SK-N-SH (cell line): ENCODE results near the gene SLC5A4. TPM values are rescaled to one million over a fixed set of nuclear protein-coding genes. Genes with fewer than 3 reads are reported as not detected.

Experiments
- CTCF ChIA-PET: fragments of 300-600, 350-600 bp; formaldehyde crosslinking; extraction: SDS; loops from one replicate; lab custom pipeline; 2021; lab: Yijun Ruan, JAX
- POLR2A ChIA-PET: fragments of 350-600 bp; sonication (Branson Sonifier 250); formaldehyde crosslinking; extraction: SDS; loops from one replicate; lab custom pipeline; 2020; ENCODE audit warnings: antibody characterized with exemption, inconsistent platforms; lab: Yijun Ruan, JAX
- DNase-seq: peaks from one replicate; pipeline ENCODE4 v3.0.0; 2012
- H2AFZ ChIP-seq: fragments of 200-600 bp; sonication (generic); 2 replicates; pipeline ENCODE4 v1.8.1; 2016; ENCODE audit warnings: antibody characterized with exemption, mild to moderate bottlenecking, low read depth
- H3F3A ChIP-seq: fragments of 200-600 bp; sonication (generic); replicated peaks from 2 replicates; pipeline ENCODE3; 2016; ENCODE audit warnings: antibody characterized with exemption, mild to moderate bottlenecking; ENCODE audit not compliant: insufficient read depth
- H3K27ac ChIP-seq, 2 experiments: fragments of 200-500 bp in 1 of 2; fragments of 200-600 bp in 1 of 2; sonication (Bioruptor generic) in 1 of 2; sonication (generic), shearing (Covaris generic) in 1 of 2; 2 replicates each; pipeline versions ENCODE4 v1.5.1 to v1.6.1; 2014 to 2016; ENCODE audit warnings: low read depth in 2 of 2, inconsistent platforms in 1 of 2, low read length in 1 of 2, mild to moderate bottlenecking in 1 of 2, mixed read lengths in 1 of 2
- H3K27me3 ChIP-seq: fragments of 200-600 bp; sonication (generic), shearing (Covaris generic); 2 replicates; pipeline ENCODE4 v1.6.1; 2016; ENCODE audit warnings: mixed run types; ENCODE audit not compliant: insufficient read depth
- H3K36me3 ChIP-seq, 2 experiments: fragments of 200-500 bp in 1 of 2; fragments of 200-600 bp in 1 of 2; sonication (Bioruptor generic) in 1 of 2; sonication (generic) in 1 of 2; replicated peaks in 1 of 2; 2 replicates each; pipeline versions ENCODE3 to v1.5.1; 2014 to 2016; ENCODE audit warnings: low read length in 1 of 2, mild to moderate bottlenecking in 1 of 2; ENCODE audit not compliant: insufficient read depth in 2 of 2, control insufficient read depth in 1 of 2
- H3K4me1 ChIP-seq, 2 experiments: fragments of 200-500 bp in 1 of 2; fragments of 200-600 bp in 1 of 2; sonication (Bioruptor generic) in 1 of 2; sonication (generic), shearing (Covaris generic) in 1 of 2; 2 replicates each; pipeline versions ENCODE4 v1.5.1 to v1.6.1; 2014 to 2016; ENCODE audit warnings: low read depth in 1 of 2, low read length in 1 of 2, mixed run types in 1 of 2; ENCODE audit not compliant: insufficient read depth in 2 of 2, control insufficient read depth in 1 of 2
- H3K4me2 ChIP-seq: fragments of 200-600 bp; sonication (generic), shearing (Covaris generic); 2 replicates; pipeline ENCODE4 v1.6.1; 2017; ENCODE audit warnings: mixed run types
- H3K4me3 ChIP-seq, 2 experiments: fragments of 200-500 bp in 1 of 2; fragments of 200-600 bp in 1 of 2; sonication (Bioruptor generic) in 1 of 2; sonication (generic), shearing (Covaris generic) in 1 of 2; 2 replicates each; pipeline versions ENCODE4 v1.5.1 to v1.8.1; 2014 to 2016; ENCODE audit warnings: low read depth in 2 of 2, inconsistent platforms in 1 of 2, low read length in 1 of 2, mild to moderate bottlenecking in 1 of 2, mixed read lengths in 1 of 2, moderate library complexity in 1 of 2
- H3K79me2 ChIP-seq: fragments of 200-600 bp; sonication (generic); 2 replicates; pipeline ENCODE4 v1.8.1; 2017; ENCODE audit warnings: mild to moderate bottlenecking; ENCODE audit not compliant: insufficient read depth
- H3K9ac ChIP-seq: fragments of 200-600 bp; sonication (generic); 2 replicates; pipeline ENCODE4 v1.6.1; 2017; ENCODE audit warnings: mixed run types
- H3K9me2 ChIP-seq: fragments of 200-600 bp; sonication (generic); 2 replicates; pipeline ENCODE4 v1.6.1; 2017; ENCODE audit warnings: mixed run types
- H3K9me3 ChIP-seq: fragments of 200-600 bp; sonication (generic); 2 replicates; pipeline ENCODE4 v1.6.1; 2017; ENCODE audit warnings: mixed run types, mild to moderate bottlenecking, moderate library complexity
- H4K20me1 ChIP-seq: fragments of 200-600 bp; sonication (generic); 2 replicates; pipeline ENCODE4 v1.6.1; 2017; ENCODE audit warnings: mild to moderate bottlenecking, mixed run types; ENCODE audit not compliant: insufficient read depth
- CHD2 ChIP-seq: fragments of 150-350 bp; IDR thresholded peaks from 2 replicates; pipeline ENCODE4 v1.6.1; 2018; ENCODE audit warnings: low read length; ENCODE audit not compliant: partially characterized antibody
- CTCF ChIP-seq: fragments of 200-600 bp; sonication (generic); IDR thresholded peaks from 2 replicates; pipeline ENCODE4 v1.6.1; 2017; ENCODE audit warnings: antibody characterized with exemption, mild to moderate bottlenecking, moderate library complexity
- ELF1 ChIP-seq: IDR thresholded peaks from 2 replicates; pipeline ENCODE4 v1.4.0; 2012
- EP300 ChIP-seq, 2 experiments: IDR thresholded peaks; 2 replicates each; pipeline versions ENCODE4 v1.4.0 to v1.6.1; 2012; ENCODE audit warnings: borderline replicate concordance in 1 of 2, low read depth in 1 of 2, low read length in 1 of 2
- FOXJ3 ChIP-seq: sonication (generic); formaldehyde crosslinking; IDR thresholded peaks from 2 replicates; pipeline ENCODE4 v1.5.1; 2020; ENCODE audit warnings: mild to moderate bottlenecking, missing genetic modification reagents
- FOXM1 ChIP-seq: IDR thresholded peaks from 2 replicates; pipeline ENCODE4 v1.4.0; 2012; ENCODE audit warnings: low read depth, mild to moderate bottlenecking
- GABPA ChIP-seq: IDR thresholded peaks from 2 replicates; pipeline ENCODE4 v1.4.0; 2012; ENCODE audit warnings: low read depth, mild to moderate bottlenecking
- GATA2 ChIP-seq: sonication (generic); formaldehyde crosslinking; IDR thresholded peaks from 2 replicates; pipeline ENCODE4 v1.5.0; 2020; ENCODE audit warnings: mild to moderate bottlenecking, missing genetic modification reagents
- IRF3 ChIP-seq: fragments of 150-350 bp; IDR thresholded peaks from 2 replicates; pipeline ENCODE4 v1.6.1; 2016; ENCODE audit warnings: mild to moderate bottlenecking, low read depth, low read length
- JUND ChIP-seq: IDR thresholded peaks from 2 replicates; pipeline ENCODE4 v1.4.0; 2012
- MEF2A ChIP-seq: IDR thresholded peaks from 2 replicates; pipeline ENCODE4 v1.4.0; 2012; ENCODE audit warnings: low read depth, borderline replicate concordance
- MXI1 ChIP-seq: IDR thresholded peaks from 2 replicates; pipeline ENCODE4 v1.6.1; 2012; ENCODE audit warnings: mild to moderate bottlenecking, low read depth, low read length, improper control_type of control experiment
- NRF1 ChIP-seq: IDR thresholded peaks from 2 replicates; pipeline ENCODE4 v1.6.1; 2012; ENCODE audit warnings: low read depth, mild to moderate bottlenecking, low read length
- POLR2AphosphoS5 ChIP-seq: IDR thresholded peaks from 2 replicates; pipeline ENCODE4 v1.6.1; 2012; ENCODE audit warnings: low read depth, low read length
- RAD21 ChIP-seq: IDR thresholded peaks from 2 replicates; pipeline ENCODE4 v1.6.1; 2012; ENCODE audit warnings: mild to moderate bottlenecking, low read length
- RCOR1 ChIP-seq: fragments of 150-350 bp; IDR thresholded peaks from 2 replicates; pipeline ENCODE4 v1.6.1; 2017; ENCODE audit warnings: antibody characterized with exemption, low read length
- REST ChIP-seq: IDR thresholded peaks from 2 replicates; pipeline ENCODE4 v1.6.1; 2012; ENCODE audit warnings: mild to moderate bottlenecking, low read depth, low read length, moderate library complexity
- RXRA ChIP-seq: IDR thresholded peaks from 2 replicates; pipeline ENCODE4 v1.4.0; 2012; ENCODE audit warnings: low read depth, mild to moderate bottlenecking, borderline replicate concordance
- SIN3A ChIP-seq: IDR thresholded peaks from 2 replicates; pipeline ENCODE4 v1.6.1; 2012; ENCODE audit warnings: low read depth, mild to moderate bottlenecking, low read length, moderate library complexity, borderline replicate concordance
- TAF1 ChIP-seq: IDR thresholded peaks from 2 replicates; pipeline ENCODE4 v1.6.1; 2012; ENCODE audit warnings: low read depth, mild to moderate bottlenecking, low read length, moderate library complexity, borderline replicate concordance
- TEAD4 ChIP-seq: IDR thresholded peaks from 2 replicates; pipeline ENCODE4 v1.4.0; 2012; ENCODE audit warnings: mild to moderate bottlenecking, borderline replicate concordance; ENCODE audit not compliant: insufficient read depth
- WGBS: methylation state at CpG from one replicate; pipeline ENCODE4 v1.1.6; 2017; ENCODE audit warnings: low lambda C conversion rate; 5-methylcytosine and 5-hydroxymethylcytosine counted together
- polyA plus RNA-seq, 3 experiments: library from polyadenylated mRNA; depleted of rRNA; stranded (reverse); fragments of >200 nt; gene quantifications; 2 replicates each; pipeline ENCODE4 v1.2.3, GENCODE V29; 2012

Gene SLC5A4
- polyA plus RNA-seq, 1 of the 3 experiments (the other 2 are of a cell fraction) = 0.15 TPM

- H3K9me3 ChIP-seq = no peaks in the 10 kb centered on the region
- no peaks in the 10 kb centered on the region for H3K79me2 ChIP-seq
- no peak overlapping the region for H2AFZ ChIP-seq
- WGBS = 63% methylated on average over 2 of the region's 4 CpGs
- no peaks in the 10 kb centered on the region for H3K9me2 ChIP-seq
- no peaks in the 10 kb centered on the region for H4K20me1 ChIP-seq
- no peak overlapping the region for H3K4me3 ChIP-seq
- no peak overlapping the region for H3K27ac ChIP-seq
- ChIA-PET CTCF (interaction anchor here (0.6 to 2.6 kb wide), 2 partner anchors 26 to 31 kb away, joined by 3 to 6 read pairs; no protein-coding TSS in a partner anchor), POLR2A (no interaction called here)
- peaks cover 4% of the 10 kb centered on the region for H3F3A ChIP-seq
- TF ChIP-seq JUND (no peak), TAF1 (no peak), EP300 (IDR thresholded peaks at IDR 0.05; ENCODE audit: borderline replicate concordance in 1 of 2, low read depth in 1 of 2, low read length in 1 of 2) (no peak), SIN3A (no peak), RXRA (no peak), ELF1 (no peak)
- no peaks in the 10 kb centered on the region for H3K36me3 ChIP-seq
- no peak overlapping the region for H3K9ac ChIP-seq
- peaks cover 0 to 30% of the 10 kb centered on the region in 2 experiments; a peak in 1 of 4 replicates for H3K4me1 ChIP-seq
- H3K4me2 ChIP-seq = no peak overlapping the region
- no peak for DNase-seq
- H3K27me3 ChIP-seq = peaks cover 13% of the 10 kb centered on the region; the same call in 1 of the 2 replicates
These were observed 47.1 kb downstream of the SLC5A4 start for GRCh38 chr22:32207971-32208480.

GRCh38 chr22:32206774-32207758 is 48.1 kb downstream of the SLC5A4 start:
- no peak overlapping the region for H3K27ac ChIP-seq
- H3K36me3 ChIP-seq = no peaks in the 10 kb centered on the region
- ChIA-PET POLR2A (no interaction called here), CTCF (interaction anchor here (1.4 to 2.6 kb wide), 2 partner anchors 32 to 34 kb away, joined by 3 to 6 read pairs; no protein-coding TSS in a partner anchor)
- no peaks in the 10 kb centered on the region for H4K20me1 ChIP-seq
- no peak overlapping the region for H2AFZ ChIP-seq
- peaks cover 0 to 38% of the 10 kb centered on the region in 2 experiments; a peak in 1 of 4 replicates for H3K4me1 ChIP-seq
- no peak overlapping the region for H3K4me3 ChIP-seq
- 80% methylated on average over 19 of the region's 22 CpGs for WGBS
- no peaks in the 10 kb centered on the region for H3K9me2 ChIP-seq
- peaks cover 4% of the 10 kb centered on the region for H3F3A ChIP-seq
- no peaks in the 10 kb centered on the region for H3K9me3 ChIP-seq
- H3K9ac ChIP-seq = no peak overlapping the region
- H3K79me2 ChIP-seq = no peaks in the 10 kb centered on the region
- H3K27me3 ChIP-seq = peaks cover 18% of the 10 kb centered on the region; the same call in 1 of the 2 replicates
- no peak overlapping the region for H3K4me2 ChIP-seq
- peak; percentile 32 for DNase-seq
- TF ChIP-seq TEAD4 (no peak), NRF1 (no peak), CTCF (peak; percentile 52), FOXJ3 (CRISPR knock-in tag) (no peak), GATA2 (CRISPR knock-in tag) (no peak), REST (no peak), GABPA (no peak), FOXM1 (no peak), ELF1 (no peak), POLR2AphosphoS5 (no peak), RCOR1 (no peak), IRF3 (no peak), RAD21 (peak; percentile 38; the same call in 1 of the 2 replicates), CHD2 (no peak), MXI1 (no peak), MEF2A (no peak)
